ENCODE measurements around the gene DGKZ. TPM values are rescaled to one million over a fixed set of nuclear protein-coding genes. Genes with fewer than 3 reads are reported as not detected.
"Not testable (repeated sequence)": the region's sequence is repeated elsewhere in the genome, so short reads cannot be mapped to it uniquely, and the experiment has no call there.

DGKZ gene
- 10 to 100 TPM; 76.0 to 81.4 TPM for total RNA-seq

- ChIA-PET POLR2A (interaction anchor here (1.5 kb wide), 1 partner anchor 104 kb away, joined by 5 read pairs; no protein-coding TSS in a partner anchor), CTCF (interaction anchor here (0.5 to 10.8 kb wide), 9 partner anchors 14 to 184 kb away, joined by 3 to 207 read pairs (median 4); partner anchors contain the start of gene CHRM4)
These were observed at the start of gene DGKZ for GRCh38 chr11:46346886-46347636. DGKZ (plus strand) TSS chr11:46347463; CDS start chr11:46347660, 197 bp downstream.

- ChIA-PET CTCF (interaction anchor here (1.6 kb wide), 1 partner anchor 60 kb away, joined by 4 read pairs; no protein-coding TSS in a partner anchor), POLR2A (no interaction called here)
These were observed 48.4 kb upstream of the DGKZ start for GRCh38 chr11:46298699-46299433.

GRCh38 chr11:46299451-46299961, 47.8 kb upstream of the DGKZ start:
- POLR2A ChIA-PET, result no interaction called here
- CTCF ChIA-PET, result interaction anchor here (1.6 kb wide), 1 partner anchor 60 kb away, joined by 4 read pairs; no protein-coding TSS in a partner anchor

- ChIA-PET POLR2A (no interaction called here), CTCF (no interaction called here)
These were observed 47.0 kb upstream of the DGKZ start for GRCh38 chr11:46300270-46300669.

- CTCF ChIA-PET, result no interaction called here
- POLR2A ChIA-PET, result no interaction called here
These were observed 44.4 kb upstream of the DGKZ start for GRCh38 chr11:46302866-46303265.

- POLR2A ChIA-PET, result not testable (repeated sequence)
These were observed 43.2 kb upstream of the DGKZ start for GRCh38 chr11:46304036-46304435.

GRCh38 chr11:46304605-46305179, 42.6 kb upstream of the DGKZ start:
- POLR2A ChIA-PET, result no interaction called here

More at GRCh38 chr11:46304036-46304435, 43.2 kb upstream of the DGKZ start:
- CTCF ChIA-PET, result interaction anchor here (0.7 to 17.7 kb wide), 2 partner anchors 10 to 63 kb away, joined by 5 to 207 read pairs; no protein-coding TSS in a partner anchor

GRCh38 chr11:46305295-46305694, 42.0 kb upstream of the DGKZ start:
- ChIA-PET CTCF (interaction anchor here (17.7 kb wide), 1 partner anchor 65 kb away, joined by 207 read pairs; no protein-coding TSS in a partner anchor), POLR2A (no interaction called here)

More at GRCh38 chr11:46304605-46305179, 42.6 kb upstream of the DGKZ start:
- CTCF ChIA-PET, result interaction anchor here (0.7 to 17.7 kb wide), 2 partner anchors 10 to 64 kb away, joined by 5 to 207 read pairs; no protein-coding TSS in a partner anchor

- CTCF ChIA-PET, result interaction anchor here (0.7 to 17.7 kb wide), 3 partner anchors 13 to 370 kb away, joined by 4 to 207 read pairs (median 21); no protein-coding TSS in a partner anchor
- POLR2A ChIA-PET, result no interaction called here
These were observed 40.9 kb upstream of the DGKZ start for GRCh38 chr11:46306296-46306853.

GRCh38 chr11:46307369-46307768, 39.9 kb upstream of the DGKZ start:
- ChIA-PET CTCF (interaction anchor here (1.2 to 17.7 kb wide), 5 partner anchors 12 to 67 kb away, joined by 4 to 207 read pairs (median 6); no protein-coding TSS in a partner anchor), POLR2A (interaction anchor here (0.9 kb wide), 1 partner anchor 69 kb away, joined by 5 read pairs; no protein-coding TSS in a partner anchor)

GRCh38 chr11:46307785-46308341, 39.4 kb upstream of the DGKZ start:
- CTCF ChIA-PET, result interaction anchor here (0.6 to 17.7 kb wide), 13 partner anchors 11 to 180 kb away, joined by 3 to 207 read pairs (median 4); partner anchors contain the start of gene CREB3L1
- POLR2A ChIA-PET, result interaction anchor here (0.9 kb wide), 2 partner anchors 65 to 70 kb away, joined by 5 to 7 read pairs; no protein-coding TSS in a partner anchor

GRCh38 chr11:46308631-46309419, 38.4 kb upstream of the DGKZ start:
- CTCF ChIA-PET, result interaction anchor here (0.6 to 17.7 kb wide), 14 partner anchors 10 to 938 kb away, joined by 3 to 207 read pairs (median 4); partner anchors contain the start of gene CREB3L1
- POLR2A ChIA-PET, result interaction anchor here (0.7 to 0.9 kb wide), 2 partner anchors 65 to 604 kb away, joined by 3 to 7 read pairs; no protein-coding TSS in a partner anchor

GRCh38 chr11:46309814-46310259, 37.4 kb upstream of the DGKZ start:
- CTCF ChIA-PET, result interaction anchor here (0.6 to 17.7 kb wide), 7 partner anchors 9 to 939 kb away, joined by 3 to 207 read pairs (median 5); no protein-coding TSS in a partner anchor

GRCh38 chr11:46315033-46315738, 32.1 kb upstream of the DGKZ start:
- ChIA-PET POLR2A (interaction anchor here (0.7 kb wide), 1 partner anchor 331 kb away, joined by 4 read pairs; no protein-coding TSS in a partner anchor), CTCF (interaction anchor here (0.6 to 17.7 kb wide), 12 partner anchors 11 to 351 kb away, joined by 3 to 207 read pairs (median 3); partner anchors contain the start of gene CHRM4)

More at GRCh38 chr11:46309814-46310259, 37.4 kb upstream of the DGKZ start:
- POLR2A ChIA-PET, result no interaction called here

GRCh38 chr11:46315783-46316563, 31.3 kb upstream of the DGKZ start:
- POLR2A ChIA-PET, result interaction anchor here (0.6 to 1.2 kb wide), 2 partner anchors 23 to 73 kb away, joined by 5 to 7 read pairs; no protein-coding TSS in a partner anchor

More at GRCh38 chr11:46315783-46316563, 31.3 kb upstream of the DGKZ start:
- CTCF ChIA-PET, result interaction anchor here (0.6 to 17.7 kb wide), 8 partner anchors 15 to 259 kb away, joined by 3 to 207 read pairs (median 3); no protein-coding TSS in a partner anchor
